ENCODE results near the gene AK8.

AK8 gene

DNA sequence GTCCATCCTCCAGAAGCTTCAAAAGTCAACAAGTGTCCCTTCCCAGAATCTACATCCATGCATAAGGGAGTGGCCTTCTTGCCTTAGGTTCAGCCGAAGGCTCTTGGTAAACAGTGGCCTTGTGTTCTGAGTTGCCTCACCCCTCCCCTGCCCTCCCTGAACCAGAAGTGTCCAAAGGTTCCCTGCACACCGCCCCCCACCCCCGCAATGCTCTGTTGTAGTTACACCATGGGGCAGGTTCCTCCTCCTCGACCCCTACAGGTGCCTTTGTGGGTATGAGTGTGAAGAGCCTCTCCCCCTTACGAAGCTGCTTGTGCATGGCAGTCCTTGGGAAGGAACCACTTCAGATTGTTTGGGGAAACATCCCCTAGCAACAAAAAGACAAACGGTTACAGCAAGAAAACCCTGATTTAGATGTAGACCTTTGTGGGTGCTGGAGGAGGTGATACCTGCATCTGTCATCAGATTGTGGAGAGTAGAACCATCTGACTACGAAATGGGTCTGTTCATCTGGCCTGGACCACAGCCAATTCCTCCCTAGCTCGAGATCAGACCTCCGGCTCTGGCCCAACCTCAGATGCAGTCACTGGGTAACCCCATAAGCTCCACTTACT is 7.7 kb upstream of the AK8 start:
- no peak for ATAC-seq
- TF ChIP-seq ARNTL (CRISPR knock-in tag; IDR thresholded peaks at IDR 0.05; ENCODE audit: borderline replicate concordance, low read depth) (no peak), BACH2 (CRISPR knock-in tag; IDR thresholded peaks at IDR 0.05; ENCODE audit: borderline replicate concordance) (no peak), SNAI2 (CRISPR knock-in tag; IDR thresholded peaks at IDR 0.05) (no peak), ZC3H10 (CRISPR knock-in tag; IDR thresholded peaks at IDR 0.05) (no peak), ZNF8 (CRISPR knock-in tag; IDR thresholded peaks at IDR 0.05) (no peak), ISL1 (CRISPR knock-in tag; IDR thresholded peaks at IDR 0.05) (no peak), RARB (CRISPR knock-in tag; IDR thresholded peaks at IDR 0.05) (no peak), CSDC2 (CRISPR knock-in tag; IDR thresholded peaks at IDR 0.05) (no peak), OSR1 (CRISPR knock-in tag; IDR thresholded peaks at IDR 0.05) (no peak), PPARA (CRISPR knock-in tag; IDR thresholded peaks at IDR 0.05; ENCODE audit: borderline replicate concordance) (no peak), ZNF70 (CRISPR knock-in tag; IDR thresholded peaks at IDR 0.05) (no peak), TCF4 (CRISPR knock-in tag; IDR thresholded peaks at IDR 0.05; ENCODE audit: borderline replicate concordance) (no peak), GLIS3 (CRISPR knock-in tag; IDR thresholded peaks at IDR 0.05) (no peak), TOX (CRISPR knock-in tag; IDR thresholded peaks at IDR 0.05; ENCODE audit: borderline replicate concordance) (no peak)
- TF ChIP-seq, protein P1, sequence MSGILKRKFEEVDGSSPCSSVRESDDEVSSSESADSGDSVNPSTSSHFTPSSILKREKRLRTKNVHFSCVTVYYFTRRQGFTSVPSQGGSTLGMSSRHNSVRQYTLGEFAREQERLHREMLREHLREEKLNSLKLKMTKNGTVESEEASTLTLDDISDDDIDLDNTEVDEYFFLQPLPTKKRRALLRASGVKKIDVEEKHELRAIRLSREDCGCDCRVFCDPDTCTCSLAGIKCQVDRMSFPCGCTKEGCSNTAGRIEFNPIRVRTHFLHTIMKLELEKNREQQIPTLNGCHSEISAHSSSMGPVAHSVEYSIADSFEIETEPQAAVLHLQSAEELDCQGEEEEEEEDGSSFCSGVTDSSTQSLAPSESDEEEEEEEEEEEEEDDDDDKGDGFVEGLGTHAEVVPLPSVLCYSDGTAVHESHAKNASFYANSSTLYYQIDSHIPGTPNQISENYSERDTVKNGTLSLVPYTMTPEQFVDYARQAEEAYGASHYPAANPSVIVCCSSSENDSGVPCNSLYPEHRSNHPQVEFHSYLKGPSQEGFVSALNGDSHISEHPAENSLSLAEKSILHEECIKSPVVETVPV (CRISPR knock-in tag; IDR thresholded peaks at IDR 0.05) = no peak
- TF ChIP-seq, protein P2, sequence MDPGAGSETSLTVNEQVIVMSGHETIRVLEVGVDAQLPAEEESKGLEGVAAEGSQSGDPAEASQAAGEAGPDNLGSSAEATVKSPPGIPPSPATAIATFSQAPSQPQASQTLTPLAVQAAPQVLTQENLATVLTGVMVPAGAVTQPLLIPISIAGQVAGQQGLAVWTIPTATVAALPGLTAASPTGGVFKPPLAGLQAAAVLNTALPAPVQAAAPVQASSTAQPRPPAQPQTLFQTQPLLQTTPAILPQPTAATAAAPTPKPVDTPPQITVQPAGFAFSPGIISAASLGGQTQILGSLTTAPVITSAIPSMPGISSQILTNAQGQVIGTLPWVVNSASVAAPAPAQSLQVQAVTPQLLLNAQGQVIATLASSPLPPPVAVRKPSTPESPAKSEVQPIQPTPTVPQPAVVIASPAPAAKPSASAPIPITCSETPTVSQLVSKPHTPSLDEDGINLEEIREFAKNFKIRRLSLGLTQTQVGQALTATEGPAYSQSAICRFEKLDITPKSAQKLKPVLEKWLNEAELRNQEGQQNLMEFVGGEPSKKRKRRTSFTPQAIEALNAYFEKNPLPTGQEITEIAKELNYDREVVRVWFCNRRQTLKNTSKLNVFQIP (CRISPR knock-in tag; IDR thresholded peaks at IDR 0.05; ENCODE audit: borderline replicate concordance, low read depth) = no peak

DNA sequence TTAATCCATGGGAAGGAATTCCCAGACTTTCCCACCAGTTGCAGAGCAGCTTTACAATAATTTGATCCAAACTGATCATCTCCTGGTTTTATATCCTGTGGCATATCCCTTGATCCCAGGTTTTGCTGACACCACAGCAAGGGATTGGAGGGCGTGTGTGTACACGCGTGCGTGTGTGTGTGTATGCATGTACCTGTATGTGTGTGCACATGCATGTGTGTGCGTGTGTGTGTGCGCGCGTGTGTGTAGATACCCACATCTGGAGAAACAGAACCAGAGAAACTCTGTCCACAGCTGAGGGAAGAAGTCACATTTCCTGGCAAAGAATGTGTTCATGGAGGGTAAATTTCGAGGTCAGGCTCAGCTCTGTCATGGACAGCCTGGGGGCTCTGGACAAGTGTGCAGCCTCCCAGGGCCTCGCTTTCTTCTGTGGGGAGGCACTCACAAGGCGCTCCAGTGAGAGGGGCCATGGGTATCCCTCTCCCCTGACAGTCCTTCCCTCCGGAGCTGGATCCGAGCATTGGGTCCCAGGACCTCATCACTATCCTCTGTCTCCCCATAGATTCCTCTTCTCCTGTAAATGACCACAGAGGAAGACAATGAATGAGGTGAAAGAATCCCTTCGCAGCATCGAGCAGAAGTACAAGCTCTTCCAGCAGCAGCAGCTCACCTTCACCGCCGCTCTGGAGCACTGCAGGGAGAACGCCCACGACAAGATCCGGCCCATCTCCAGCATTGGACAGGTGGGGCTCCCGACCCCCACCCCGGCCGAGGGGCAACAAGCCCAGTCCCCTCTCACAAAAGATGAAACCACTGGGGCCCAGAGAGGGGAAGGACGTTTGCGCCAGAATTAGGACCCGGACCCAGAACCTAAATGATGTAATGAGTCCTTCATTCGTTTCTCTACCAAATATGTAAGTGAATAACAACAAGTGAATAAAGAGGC is 5.5 kb upstream of the AK8 start:
- TF ChIP-seq, protein P3, sequence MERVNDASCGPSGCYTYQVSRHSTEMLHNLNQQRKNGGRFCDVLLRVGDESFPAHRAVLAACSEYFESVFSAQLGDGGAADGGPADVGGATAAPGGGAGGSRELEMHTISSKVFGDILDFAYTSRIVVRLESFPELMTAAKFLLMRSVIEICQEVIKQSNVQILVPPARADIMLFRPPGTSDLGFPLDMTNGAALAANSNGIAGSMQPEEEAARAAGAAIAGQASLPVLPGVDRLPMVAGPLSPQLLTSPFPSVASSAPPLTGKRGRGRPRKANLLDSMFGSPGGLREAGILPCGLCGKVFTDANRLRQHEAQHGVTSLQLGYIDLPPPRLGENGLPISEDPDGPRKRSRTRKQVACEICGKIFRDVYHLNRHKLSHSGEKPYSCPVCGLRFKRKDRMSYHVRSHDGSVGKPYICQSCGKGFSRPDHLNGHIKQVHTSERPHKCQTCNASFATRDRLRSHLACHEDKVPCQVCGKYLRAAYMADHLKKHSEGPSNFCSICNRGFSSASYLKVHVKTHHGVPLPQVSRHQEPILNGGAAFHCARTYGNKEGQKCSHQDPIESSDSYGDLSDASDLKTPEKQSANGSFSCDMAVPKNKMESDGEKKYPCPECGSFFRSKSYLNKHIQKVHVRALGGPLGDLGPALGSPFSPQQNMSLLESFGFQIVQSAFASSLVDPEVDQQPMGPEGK (CRISPR knock-in tag; IDR thresholded peaks at IDR 0.05; ENCODE audit: borderline replicate concordance) = no peak
- no peak for TF ChIP-seq ZNF565 (CRISPR knock-in tag; conservative IDR thresholded peaks at IDR 0.05; ENCODE audit: low read depth)
- TF ChIP-seq SNAI2 (CRISPR knock-in tag; IDR thresholded peaks at IDR 0.05) = no peak
- TF ChIP-seq OSR1 (CRISPR knock-in tag; IDR thresholded peaks at IDR 0.05) = no peak
- TF ChIP-seq, protein P1 (CRISPR knock-in tag; IDR thresholded peaks at IDR 0.05) = no peak
- TF ChIP-seq, protein P2 (CRISPR knock-in tag; IDR thresholded peaks at IDR 0.05; ENCODE audit: borderline replicate concordance, low read depth) = no peak
- TF ChIP-seq TCF4 (CRISPR knock-in tag; IDR thresholded peaks at IDR 0.05; ENCODE audit: borderline replicate concordance) = no peak
- TF ChIP-seq PPARA (CRISPR knock-in tag; IDR thresholded peaks at IDR 0.05; ENCODE audit: borderline replicate concordance) = no peak
- no peak for TF ChIP-seq ZNF70 (CRISPR knock-in tag; IDR thresholded peaks at IDR 0.05)
- TF ChIP-seq ZFP30 (CRISPR knock-in tag; IDR thresholded peaks at IDR 0.05) = no peak
- TF ChIP-seq, protein P4, sequence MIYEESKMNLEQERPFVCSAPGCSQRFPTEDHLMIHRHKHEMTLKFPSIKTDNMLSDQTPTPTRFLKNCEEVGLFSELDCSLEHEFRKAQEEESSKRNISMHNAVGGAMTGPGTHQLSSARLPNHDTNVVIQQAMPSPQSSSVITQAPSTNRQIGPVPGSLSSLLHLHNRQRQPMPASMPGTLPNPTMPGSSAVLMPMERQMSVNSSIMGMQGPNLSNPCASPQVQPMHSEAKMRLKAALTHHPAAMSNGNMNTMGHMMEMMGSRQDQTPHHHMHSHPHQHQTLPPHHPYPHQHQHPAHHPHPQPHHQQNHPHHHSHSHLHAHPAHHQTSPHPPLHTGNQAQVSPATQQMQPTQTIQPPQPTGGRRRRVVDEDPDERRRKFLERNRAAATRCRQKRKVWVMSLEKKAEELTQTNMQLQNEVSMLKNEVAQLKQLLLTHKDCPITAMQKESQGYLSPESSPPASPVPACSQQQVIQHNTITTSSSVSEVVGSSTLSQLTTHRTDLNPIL (CRISPR knock-in tag; IDR thresholded peaks at IDR 0.05; ENCODE audit: low read depth) = no peak
- TF ChIP-seq TOX (CRISPR knock-in tag; IDR thresholded peaks at IDR 0.05; ENCODE audit: borderline replicate concordance) = no peak
- TF ChIP-seq BACH2 (CRISPR knock-in tag; IDR thresholded peaks at IDR 0.05; ENCODE audit: borderline replicate concordance) = no peak
- TF ChIP-seq CSDC2 (CRISPR knock-in tag; IDR thresholded peaks at IDR 0.05) = no peak
- TF ChIP-seq GLIS3 (CRISPR knock-in tag; IDR thresholded peaks at IDR 0.05) = no peak
- no peak for TF ChIP-seq ESRRG (CRISPR knock-in tag; IDR thresholded peaks at IDR 0.05)
- ATAC-seq = no peak

Measured in SK-N-SH treated with all-trans-retinoic acid at 6 μM for 48 hours (cell line).